ENCODE results near the gene BEGAIN. TPM values are rescaled to one million over a fixed set of nuclear protein-coding genes. Genes with fewer than 3 reads are reported as not detected.

The BEGAIN gene
- total RNA-seq, 1 donor from 2014 or later: 8.6 TPM

GRCh38 chr14:100615736-100616695, 28.8 kb upstream of the BEGAIN start:
- no peak for DNase-seq (ENCODE audit: low spot score in 2 of 2)
- no peak for FAIRE-seq

GRCh38 chr14:100614803-100615202, 27.6 kb upstream of the BEGAIN start:
- no peak for FAIRE-seq
- DNase-seq (ENCODE audit: low spot score in 2 of 2): no peak

- DNase-seq (ENCODE audit: low spot score in 2 of 2): no peak
- no peak for FAIRE-seq
Observed at GRCh38 chr14:100612986-100613385, 25.8 kb upstream of the BEGAIN start.

- DNase-seq (ENCODE audit: low spot score in 2 of 2) (no peak), FAIRE-seq (no peak)
Observed at GRCh38 chr14:100611811-100612480, 24.7 kb upstream of the BEGAIN start.

- FAIRE-seq: no peak
- no peak for DNase-seq (ENCODE audit: low spot score in 2 of 2)
Observed at GRCh38 chr14:100610511-100611217, 23.4 kb upstream of the BEGAIN start.

- DNase-seq (ENCODE audit: low spot score in 2 of 2) (no peak), FAIRE-seq (no peak)
Observed at GRCh38 chr14:100609941-100610391, 22.7 kb upstream of the BEGAIN start.

- FAIRE-seq (no peak), DNase-seq (ENCODE audit: low spot score in 2 of 2) (no peak)
Observed at GRCh38 chr14:100609331-100609870, 22.2 kb upstream of the BEGAIN start.

- FAIRE-seq: no peak
Observed at GRCh38 chr14:100608586-100609330, 21.5 kb upstream of the BEGAIN start.

GRCh38 chr14:100608064-100608463, 20.8 kb upstream of the BEGAIN start:
- DNase-seq (ENCODE audit: low spot score in 2 of 2): no peak
- FAIRE-seq: no peak

More at GRCh38 chr14:100608586-100609330, 21.5 kb upstream of the BEGAIN start:
- no peak for DNase-seq (ENCODE audit: low spot score in 2 of 2)

- no peak for DNase-seq (ENCODE audit: low spot score in 2 of 2)
Observed at GRCh38 chr14:100607611-100607956, 20.4 kb upstream of the BEGAIN start.

GRCh38 chr14:100606687-100607610, 19.7 kb upstream of the BEGAIN start:
- no peak for FAIRE-seq
- DNase-seq (ENCODE audit: low spot score in 2 of 2): no peak

More at GRCh38 chr14:100607611-100607956, 20.4 kb upstream of the BEGAIN start:
- FAIRE-seq: no peak

- FAIRE-seq (no peak), DNase-seq (ENCODE audit: low spot score in 2 of 2) (peak in 1 of 2 donors; percentile 54)
Observed at GRCh38 chr14:100605706-100606686, 18.8 kb upstream of the BEGAIN start.

- DNase-seq (ENCODE audit: low spot score in 2 of 2): no peak
- FAIRE-seq: no peak
Observed at GRCh38 chr14:100605230-100605629, 18.0 kb upstream of the BEGAIN start.

- FAIRE-seq: no peak
- DNase-seq (ENCODE audit: low spot score in 2 of 2): no peak
Observed at GRCh38 chr14:100604709-100605108, 17.5 kb upstream of the BEGAIN start.

GRCh38 chr14:100604121-100604501, 16.9 kb upstream of the BEGAIN start:
- DNase-seq (ENCODE audit: low spot score in 2 of 2): no peak
- no peak for FAIRE-seq

- no peak for FAIRE-seq
Observed at GRCh38 chr14:100603341-100604120, 16.3 kb upstream of the BEGAIN start.

More at GRCh38 chr14:100603341-100604120, 16.3 kb upstream of the BEGAIN start:
- DNase-seq (ENCODE audit: low spot score in 2 of 2): no peak

Data from frontal cortex (tissue), 4 donors.